Peyer's patch (tissue), 4 donors: ENCODE measurements around the gene SEM1.
A peak's percentile ranks its signal among the peaks of the same experiment; 100 is the strongest.

Experiments
- CTCF ChIP-seq, 6 experiments: fragments of 450-650 bp in 4 of 6; fragments of 200-600 bp in 2 of 6; sonication (generic) in 1 of 6; IDR thresholded peaks; one replicate each; pipeline ENCODE4 v1.5.1; 2017 to 2019; ENCODE audit warnings: antibody characterized with exemption in 6 of 6, mild to moderate bottlenecking in 3 of 6, moderate library complexity in 1 of 6
- POLR2A ChIP-seq, 2 donors: fragments of 450-650 bp; IDR thresholded peaks; one replicate each; pipeline ENCODE4 v1.5.1; 2017; ENCODE audit warnings: antibody characterized with exemption in 2 of 2, mild to moderate bottlenecking in 2 of 2, moderate library complexity in 2 of 2

- no peak for TF ChIP-seq CTCF (IDR thresholded peaks at IDR 0.05)
- peak in 1 of 2 donors; percentile 33 for TF ChIP-seq POLR2A (IDR thresholded peaks at IDR 0.05)
Measured at GRCh38 chr7:96709381-96710228, at the start of gene SEM1.
